ENCODE data around the gene CCDC92B.

- TF ChIP-seq CTCF (IDR thresholded peaks at IDR 0.05) (no peak), POLR2A (IDR thresholded peaks at IDR 0.05) (no peak), POLR2AphosphoS5 (IDR thresholded peaks at IDR 0.05) (no peak), EP300 (IDR thresholded peaks at IDR 0.05) (no peak)
These were observed 45.2 kb downstream of the CCDC92B start for GRCh38 chr17:2704031-2704889.

Data from upper lobe of left lung (tissue), 4 donors.